SK-N-SH treated with all-trans-retinoic acid at 6 μM for 48 hours (cell line): Measurements from ENCODE around the gene MYADM.

Source experiments
- ATAC-seq: fragments of 200-7000 bp; cut with Tn5 transposase; 3 replicates; pipeline ENCODE4 v1.9.1; 2020; ENCODE audit warnings: mild to moderate bottlenecking, moderate library complexity
- ARNTL ChIP-seq: fragments of 450-650 bp; formaldehyde crosslinking; IDR thresholded peaks from 2 replicates; pipeline ENCODE4 v1.5.0; 2020; ENCODE audit warnings: low read depth, mild to moderate bottlenecking, moderate library complexity, borderline replicate concordance
- BACH2 ChIP-seq: fragments of 250-450 bp; sonication (Bioruptor Pico); IDR thresholded peaks from 2 replicates; pipeline ENCODE4 v1.9.0; 2021; ENCODE audit warnings: mild to moderate bottlenecking, borderline replicate concordance
- CREB5 ChIP-seq: fragments of 250-450 bp; sonication (Bioruptor Pico); IDR thresholded peaks from 2 replicates; pipeline ENCODE4 v1.5.1; 2020; ENCODE audit warnings: low read depth, mild to moderate bottlenecking, moderate library complexity
- CSDC2 ChIP-seq: fragments of 250-450 bp; sonication (Bioruptor Pico); IDR thresholded peaks from 2 replicates; pipeline ENCODE4 v1.5.0; 2020; ENCODE audit warnings: mild to moderate bottlenecking, moderate library complexity
- CSRNP3 ChIP-seq: fragments of 250-450 bp; sonication (Bioruptor Pico); IDR thresholded peaks from 2 replicates; pipeline ENCODE4 v1.5.1; 2021; ENCODE audit warnings: mild to moderate bottlenecking, moderate library complexity
- ESRRG ChIP-seq: fragments of 250-450 bp; sonication (Bioruptor Pico); IDR thresholded peaks from 2 replicates; pipeline ENCODE4 v1.6.1; 2021; ENCODE audit warnings: mild to moderate bottlenecking
- GLIS3 ChIP-seq: fragments of 250-450 bp; sonication (Bioruptor Pico); IDR thresholded peaks from 2 replicates; pipeline ENCODE4 v1.5.0; 2020; ENCODE audit warnings: mild to moderate bottlenecking, moderate library complexity
- ISL1 ChIP-seq: fragments of 250-450 bp; sonication (Bioruptor Pico); IDR thresholded peaks from 2 replicates; pipeline ENCODE4 v2.1.2; 2022; ENCODE audit warnings: mild to moderate bottlenecking, moderate library complexity
- OSR1 ChIP-seq: fragments of 250-450 bp; sonication (Bioruptor Pico); IDR thresholded peaks from 2 replicates; pipeline ENCODE4 v1.8.0; 2022; ENCODE audit warnings: moderate library complexity, mild to moderate bottlenecking, inconsistent platforms
- PATZ1 ChIP-seq: fragments of 250-450 bp; sonication (Bioruptor Pico); IDR thresholded peaks from 2 replicates; pipeline ENCODE4 v1.8.0; 2020; ENCODE audit warnings: mild to moderate bottlenecking, moderate library complexity, borderline replicate concordance
- PPARA ChIP-seq: fragments of 250-450 bp; sonication (Bioruptor Pico); IDR thresholded peaks from 2 replicates; pipeline ENCODE4 v1.5.0; 2020; ENCODE audit warnings: mild to moderate bottlenecking, borderline replicate concordance
- RARB ChIP-seq: fragments of 250-450 bp; sonication (Bioruptor Pico); IDR thresholded peaks from 2 replicates; pipeline ENCODE4 v1.8.0; 2021; ENCODE audit warnings: mild to moderate bottlenecking, moderate library complexity
- SNAI2 ChIP-seq: fragments of 250-450 bp; sonication (Bioruptor Pico); IDR thresholded peaks from 2 replicates; pipeline ENCODE4 v1.5.0; 2020; ENCODE audit warnings: mild to moderate bottlenecking, moderate library complexity
- TCF4 ChIP-seq: fragments of 250-450 bp; sonication (Bioruptor Pico); IDR thresholded peaks from 2 replicates; pipeline ENCODE4 v1.8.0; 2021; ENCODE audit warnings: mild to moderate bottlenecking, moderate library complexity, borderline replicate concordance
- TOX ChIP-seq: fragments of 250-450 bp; sonication (Bioruptor Pico); IDR thresholded peaks from 2 replicates; pipeline ENCODE4 v1.8.0; 2021; ENCODE audit warnings: mild to moderate bottlenecking, moderate library complexity, borderline replicate concordance
- TSHZ2 ChIP-seq: fragments of 250-450 bp; sonication (Bioruptor Pico); IDR thresholded peaks from 2 replicates; pipeline ENCODE4 v1.5.0; 2020; ENCODE audit warnings: mild to moderate bottlenecking, moderate library complexity
- ZC3H10 ChIP-seq: fragments of 250-450 bp; sonication (Bioruptor Pico); IDR thresholded peaks from 2 replicates; pipeline ENCODE4 v1.5.1; 2021; ENCODE audit warnings: mild to moderate bottlenecking, moderate library complexity
- ZFP3 ChIP-seq: fragments of 250-450 bp; sonication (Bioruptor Pico); IDR thresholded peaks from 2 replicates; pipeline ENCODE4 v1.5.0; 2020; ENCODE audit warnings: mild to moderate bottlenecking, moderate library complexity
- ZFP30 ChIP-seq: fragments of 450-650 bp; formaldehyde crosslinking; IDR thresholded peaks from 2 replicates; pipeline ENCODE4 v1.5.0; 2022; ENCODE audit warnings: mild to moderate bottlenecking, moderate library complexity
- ZNF565 ChIP-seq: fragments of 450-650 bp; formaldehyde crosslinking; conservative IDR thresholded peaks from 2 replicates; pipeline ENCODE4 v1.5.0; 2020; ENCODE audit warnings: low read depth, mild to moderate bottlenecking, moderate library complexity
- ZNF70 ChIP-seq: fragments of 450-650 bp; formaldehyde crosslinking; IDR thresholded peaks from 2 replicates; pipeline ENCODE4 v1.5.0; 2020; ENCODE audit warnings: mild to moderate bottlenecking, moderate library complexity
- ZNF8 ChIP-seq: fragments of 450-650 bp; formaldehyde crosslinking; IDR thresholded peaks from 2 replicates; pipeline ENCODE4 v1.5.0; 2020; ENCODE audit warnings: mild to moderate bottlenecking, moderate library complexity

MYADM gene

GRCh38 chr19:53849237-53849676, 18.4 kb upstream of the MYADM start:
- peak; percentile 69 for ATAC-seq
- TF ChIP-seq ZNF70 (no peak), TOX (no peak), ESRRG (CRISPR knock-in tag) (no peak), ARNTL (no peak), ZFP3 (CRISPR knock-in tag) (no peak), RARB (CRISPR knock-in tag) (no peak), CSRNP3 (no peak), ZC3H10 (CRISPR knock-in tag) (no peak), ZFP30 (CRISPR knock-in tag) (no peak), TCF4 (no peak), ZNF8 (CRISPR knock-in tag) (no peak), BACH2 (CRISPR knock-in tag) (no peak), ISL1 (CRISPR knock-in tag) (no peak), ZNF565 (CRISPR knock-in tag) (no peak), CREB5 (CRISPR knock-in tag) (no peak), CSDC2 (CRISPR knock-in tag) (no peak)
- TF ChIP-seq, all 23 proteins: peak for 0

GRCh38 chr19:53853707-53854106, 14.0 kb upstream of the MYADM start:
- ATAC-seq = no peak
- no peak for TF ChIP-seq CREB5 (CRISPR knock-in tag)
- no peak for TF ChIP-seq GLIS3
- TF ChIP-seq ISL1 (CRISPR knock-in tag) = no peak
- TF ChIP-seq PPARA (CRISPR knock-in tag) = no peak
- no peak for TF ChIP-seq ZNF8 (CRISPR knock-in tag)
- TF ChIP-seq ZNF565 (CRISPR knock-in tag) = no peak
- no peak for TF ChIP-seq OSR1 (CRISPR knock-in tag)
- no peak for TF ChIP-seq ESRRG (CRISPR knock-in tag)
- TF ChIP-seq CSRNP3 = no peak
- no peak for TF ChIP-seq CSDC2 (CRISPR knock-in tag)
- TF ChIP-seq BACH2 (CRISPR knock-in tag) = no peak
- TF ChIP-seq TOX = no peak
- no peak for TF ChIP-seq TSHZ2 (CRISPR knock-in tag)
- no peak for TF ChIP-seq TCF4
- no peak for TF ChIP-seq ARNTL
- no peak for TF ChIP-seq ZNF70
- no peak for TF ChIP-seq PATZ1 (CRISPR knock-in tag)
- no peak for TF ChIP-seq SNAI2 (CRISPR knock-in tag)
- TF ChIP-seq ZFP30 (CRISPR knock-in tag) = no peak
